ENCODE data around the gene NME7. TPM values are rescaled to one million over a fixed set of nuclear protein-coding genes. Genes with fewer than 3 reads are reported as not detected.
A peak's percentile ranks its signal among the peaks of the same experiment; 100 is the strongest.

NME7 gene
- total RNA-seq, 1 donor from 2014 or later: 18.6 TPM

GRCh38 chr1:169090900-169091311 is 276.7 kb downstream of the NME7 start:
- H3K4me1 Mint-ChIP-seq (ENCODE audit: low read depth, unreplicated experiment): peaks cover 12% of the 10 kb centered on the region
- no peak for DNase-seq
- no peak overlapping the region for H3K27ac Mint-ChIP-seq (ENCODE audit: unreplicated experiment)
- H3K4me3 Mint-ChIP-seq (ENCODE audit: unreplicated experiment): no peak overlapping the region
- peaks cover 2% of the 10 kb centered on the region for H3K27me3 Mint-ChIP-seq (ENCODE audit: unreplicated experiment)
- peaks cover 3% of the 10 kb centered on the region for H3K9me3 Mint-ChIP-seq (ENCODE audit: unreplicated experiment)
- TF ChIP-seq CTCF (IDR thresholded peaks at IDR 0.05; ENCODE audit: partially characterized antibody, unreplicated experiment): no peak
- H3K36me3 Mint-ChIP-seq (ENCODE audit: unreplicated experiment): no peaks in the 10 kb centered on the region

DNA sequence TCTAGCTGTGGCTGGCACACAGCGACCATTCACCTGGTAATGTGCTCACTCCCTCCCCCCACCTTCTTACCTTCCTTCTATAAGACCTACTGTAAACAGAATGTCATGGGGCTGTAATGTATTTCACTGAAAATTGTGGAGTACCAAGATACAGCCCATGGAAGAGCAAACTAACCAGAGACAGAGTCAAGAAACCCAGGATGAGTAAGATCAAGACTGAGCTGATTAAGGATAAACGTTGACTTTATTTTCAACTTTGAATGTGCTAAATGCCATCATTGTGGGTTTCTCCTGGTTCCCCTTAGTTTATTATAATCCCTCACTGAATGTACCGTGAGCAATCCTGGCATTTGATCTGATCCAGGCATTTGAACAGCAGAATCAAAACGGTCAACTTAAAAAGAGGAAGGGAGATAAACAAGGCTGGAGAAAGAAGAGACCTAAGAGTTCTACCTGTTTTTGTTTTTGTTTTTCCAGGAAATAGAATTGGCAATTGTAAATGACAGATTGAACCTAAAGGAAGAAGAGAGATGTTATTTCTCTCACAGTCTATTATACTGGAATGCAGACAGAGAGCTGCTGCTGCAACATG is 277.2 kb downstream of the NME7 start:
- H3K27me3 Mint-ChIP-seq (ENCODE audit: unreplicated experiment): peaks cover 2% of the 10 kb centered on the region
- H3K4me1 Mint-ChIP-seq (ENCODE audit: low read depth, unreplicated experiment): peaks cover 12% of the 10 kb centered on the region
- no peak overlapping the region for H3K4me3 Mint-ChIP-seq (ENCODE audit: unreplicated experiment)
- DNase-seq: no peak
- no peak overlapping the region for H3K27ac Mint-ChIP-seq (ENCODE audit: unreplicated experiment)
- no peaks in the 10 kb centered on the region for H3K36me3 Mint-ChIP-seq (ENCODE audit: unreplicated experiment)
- TF ChIP-seq CTCF (IDR thresholded peaks at IDR 0.05; ENCODE audit: partially characterized antibody, unreplicated experiment): no peak
- H3K9me3 Mint-ChIP-seq (ENCODE audit: unreplicated experiment): peaks cover 3% of the 10 kb centered on the region

DNA sequence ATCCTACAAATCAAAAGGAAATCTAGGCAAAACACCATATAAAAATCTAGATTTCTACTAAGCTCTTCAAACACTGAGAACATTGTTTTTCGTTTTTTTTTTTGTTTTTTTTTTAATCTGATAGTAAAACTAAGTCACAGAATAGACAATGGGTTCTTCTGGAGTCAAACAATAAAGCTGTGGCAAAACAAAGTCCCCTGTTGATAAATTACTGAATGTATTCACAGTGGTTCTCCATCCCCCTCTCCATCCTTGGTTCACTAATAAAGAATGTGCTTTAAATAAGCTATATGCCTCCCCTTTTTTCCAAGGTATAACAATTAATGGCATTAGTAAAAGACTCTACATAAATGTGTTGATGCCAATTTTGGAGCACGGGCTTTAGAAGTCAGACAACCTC is 277.8 kb downstream of the NME7 start:
- Mint-ChIP-seq H3K4me3 (ENCODE audit: unreplicated experiment) (no peak overlapping the region), H3K27ac (ENCODE audit: unreplicated experiment) (no peak overlapping the region), H3K36me3 (ENCODE audit: unreplicated experiment) (no peaks in the 10 kb centered on the region), H3K4me1 (ENCODE audit: low read depth, unreplicated experiment) (peaks cover 12% of the 10 kb centered on the region), H3K9me3 (ENCODE audit: unreplicated experiment) (peaks cover 3% of the 10 kb centered on the region), H3K27me3 (ENCODE audit: unreplicated experiment) (peaks cover 2% of the 10 kb centered on the region)
- no peak for TF ChIP-seq CTCF (IDR thresholded peaks at IDR 0.05; ENCODE audit: partially characterized antibody, unreplicated experiment)
- no peak for DNase-seq

DNA sequence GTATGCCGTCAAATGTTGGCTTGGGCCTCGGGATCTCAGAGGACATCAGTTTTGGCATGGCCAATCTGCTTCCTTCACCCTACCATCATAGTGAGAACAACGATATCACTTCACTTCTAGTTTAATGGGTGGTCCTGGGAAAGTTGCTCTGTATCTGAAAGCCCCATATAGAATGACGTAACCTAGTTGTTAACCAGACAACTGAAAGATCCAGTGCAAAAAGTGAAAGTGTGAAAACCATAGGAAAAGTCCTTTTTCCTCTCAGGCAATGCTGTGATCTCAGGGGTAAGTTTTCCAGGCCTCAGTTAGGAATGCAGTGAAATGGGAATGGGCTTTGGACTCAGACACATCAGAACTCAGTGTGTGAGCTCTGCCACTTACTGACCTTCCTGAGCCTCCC is 279.7 kb downstream of the NME7 start:
- Mint-ChIP-seq H3K4me3 (ENCODE audit: unreplicated experiment) (no peak overlapping the region), H3K27me3 (ENCODE audit: unreplicated experiment) (peaks cover 2% of the 10 kb centered on the region), H3K9me3 (ENCODE audit: unreplicated experiment) (peaks cover 3% of the 10 kb centered on the region), H3K27ac (ENCODE audit: unreplicated experiment) (no peak overlapping the region), H3K4me1 (ENCODE audit: low read depth, unreplicated experiment) (peaks cover 12% of the 10 kb centered on the region), H3K36me3 (ENCODE audit: unreplicated experiment) (no peaks in the 10 kb centered on the region)
- TF ChIP-seq CTCF (IDR thresholded peaks at IDR 0.05; ENCODE audit: partially characterized antibody, unreplicated experiment): no peak
- DNase-seq: no peak

- H3K27me3 Mint-ChIP-seq (ENCODE audit: unreplicated experiment): peaks cover 2% of the 10 kb centered on the region
- no peak for TF ChIP-seq CTCF (IDR thresholded peaks at IDR 0.05; ENCODE audit: partially characterized antibody, unreplicated experiment)
- peak overlapping the region; percentile 81 for H3K27ac Mint-ChIP-seq (ENCODE audit: unreplicated experiment)
- DNase-seq: no peak
- no peaks in the 10 kb centered on the region for H3K36me3 Mint-ChIP-seq (ENCODE audit: unreplicated experiment)
- H3K4me3 Mint-ChIP-seq (ENCODE audit: unreplicated experiment): no peak overlapping the region
- H3K9me3 Mint-ChIP-seq (ENCODE audit: unreplicated experiment): peaks cover 3% of the 10 kb centered on the region
- H3K4me1 Mint-ChIP-seq (ENCODE audit: low read depth, unreplicated experiment): peaks cover 12% of the 10 kb centered on the region
Observed at GRCh38 chr1:169086603-169087455, 280.8 kb downstream of the NME7 start.

Data from glutamatergic neuron (in vitro differentiated cells).